Neural cell (in vitro differentiated cells): ENCODE measurements around the gene TGM4. TPM values are rescaled to one million over a fixed set of nuclear protein-coding genes. Genes with fewer than 3 reads are reported as not detected.

ENCODE experiments used
- H2AFZ ChIP-seq: fragments of 200-600, 300-800 bp; sonication (generic), shearing (Covaris generic); 2 replicates; pipeline ENCODE4 v1.6.0; 2014; ENCODE audit warnings: low read depth, mild to moderate bottlenecking, antibody characterized with exemption, low read length, moderate library complexity
- H3F3A ChIP-seq: fragments of 200-600 bp; shearing (Covaris generic); 2 replicates; pipeline ENCODE4 v1.6.1; 2016; ENCODE audit warnings: mild to moderate bottlenecking, moderate library complexity, mixed read lengths, antibody characterized with exemption, low read length; ENCODE audit not compliant: insufficient read depth, poor library complexity, severe bottlenecking
- H3K27ac ChIP-seq: fragments of 200-600, 300-800 bp; sonication (generic), shearing (Covaris generic); 2 replicates; pipeline ENCODE4 v1.5.1; 2014; ENCODE audit warnings: mild to moderate bottlenecking, low read length, moderate library complexity
- H3K27me3 ChIP-seq: fragments of 300-800, 200-600 bp; sonication (generic), shearing (Covaris generic); 2 replicates; pipeline ENCODE4 v1.6.0; 2014; ENCODE audit warnings: mild to moderate bottlenecking, low read depth, low read length, moderate library complexity; ENCODE audit not compliant: insufficient read depth
- H3K36me3 ChIP-seq: fragments of 300-800, 200-600 bp; sonication (generic), shearing (Covaris generic); 2 replicates; pipeline ENCODE4 v1.5.1; 2014; ENCODE audit warnings: mild to moderate bottlenecking, antibody characterized with exemption, low read length, moderate library complexity; ENCODE audit not compliant: insufficient read depth
- H3K4me2 ChIP-seq: fragments of 300-800, 200-600 bp; sonication (generic), shearing (Covaris generic); 2 replicates; pipeline ENCODE4 v1.6.0; 2014; ENCODE audit warnings: mild to moderate bottlenecking, low read length
- H3K4me3 ChIP-seq: fragments of 300-800, 200-600 bp; sonication (generic), shearing (Covaris generic); 2 replicates; pipeline ENCODE4 v1.5.1; 2014; ENCODE audit warnings: mild to moderate bottlenecking, low read length, moderate library complexity
- H3K79me2 ChIP-seq: fragments of 200-600 bp; shearing (Covaris generic); replicated peaks from 2 replicates; pipeline ENCODE4 v1.6.0; 2014; ENCODE audit warnings: mild to moderate bottlenecking, low read length, moderate library complexity; ENCODE audit not compliant: insufficient read depth
- H3K9ac ChIP-seq: fragments of 300-800, 200-600 bp; sonication (generic), shearing (Covaris generic); 2 replicates; pipeline ENCODE4 v1.6.1; 2016; ENCODE audit warnings: mild to moderate bottlenecking, low read length, mixed read lengths
- H3K9me2 ChIP-seq: fragments of 200-600 bp; shearing (Covaris generic); 2 replicates; pipeline ENCODE4 v1.6.1; 2016; ENCODE audit warnings: mild to moderate bottlenecking, low read length, mixed read lengths; ENCODE audit not compliant: insufficient read depth
- H3K9me3 ChIP-seq: fragments of 200-600, 300-800 bp; sonication (generic), shearing (Covaris generic); 2 replicates; pipeline ENCODE4 v1.6.1; 2016; ENCODE audit warnings: mild to moderate bottlenecking, mixed run types, low read length, moderate library complexity, mixed read lengths
- H4K20me1 ChIP-seq: fragments of 200-600 bp; shearing (Covaris generic); 2 replicates; pipeline ENCODE4 v1.6.1; 2016; ENCODE audit warnings: mild to moderate bottlenecking, mixed run types; ENCODE audit not compliant: insufficient read depth
- EP300 ChIP-seq: fragments of 450-650 bp; conservative IDR thresholded peaks from 2 replicates; pipeline ENCODE4 v1.6.1; 2014; ENCODE audit warnings: antibody characterized with exemption, mild to moderate bottlenecking, moderate library complexity; ENCODE audit not compliant: poor library complexity, severe bottlenecking
- EZH2 ChIP-seq: fragments of 200-600, 300-800 bp; shearing (Covaris generic), sonication (generic); IDR thresholded peaks from 2 replicates; pipeline ENCODE4 v1.6.1; 2014; ENCODE audit warnings: antibody characterized with exemption, low read length, borderline replicate concordance, mild to moderate bottlenecking; ENCODE audit not compliant: insufficient read depth, poor library complexity, severe bottlenecking
- MXI1 ChIP-seq: fragments of 450-650 bp; conservative IDR thresholded peaks from 2 replicates; pipeline ENCODE4 v1.6.1; 2014; ENCODE audit warnings: antibody characterized with exemption, mild to moderate bottlenecking; ENCODE audit not compliant: poor library complexity, severe bottlenecking
- POLR2AphosphoS5 ChIP-seq: IDR thresholded peaks from 2 replicates; pipeline ENCODE4 v1.6.1; 2012
- RAD21 ChIP-seq: fragments of 450-650 bp; conservative IDR thresholded peaks from 2 replicates; pipeline ENCODE4 v1.6.1; 2014; ENCODE audit warnings: antibody characterized with exemption, mild to moderate bottlenecking, moderate library complexity
- REST ChIP-seq: IDR thresholded peaks from 2 replicates; pipeline ENCODE4 v1.6.1; 2012; ENCODE audit warnings: borderline replicate concordance
- SMC3 ChIP-seq: fragments of 450-650 bp; conservative IDR thresholded peaks from 2 replicates; pipeline ENCODE4 v1.6.1; 2014; ENCODE audit warnings: antibody characterized with exemption, mild to moderate bottlenecking, moderate library complexity; ENCODE audit not compliant: poor library complexity
- TAF1 ChIP-seq: IDR thresholded peaks from 2 replicates; pipeline ENCODE4 v1.6.1; 2012; ENCODE audit warnings: low read depth
- polyA plus RNA-seq: library from polyadenylated mRNA; depleted of rRNA; stranded (reverse); fragments of >200 nt; gene quantifications from 2 replicates; pipeline ENCODE4 v1.2.3, GENCODE V29; 2014
- TF ChIP-seq, protein P1 (sequence below): fragments of 450-650 bp; IDR thresholded peaks from 2 replicates; pipeline ENCODE4 v1.5.1; 2014; ENCODE audit warnings: antibody characterized with exemption, mild to moderate bottlenecking, moderate library complexity; ENCODE audit not compliant: poor library complexity, severe bottlenecking

Gene TGM4
- polyA plus RNA-seq, 1 donor from 2014 or later: not detected

- Histone ChIP-seq H2AFZ (no peak overlapping the region), H3K4me3 (no peak overlapping the region), H3K9ac (no peak overlapping the region), H3K9me3 (no peaks in the 10 kb centered on the region), H3K9me2 (no peaks in the 10 kb centered on the region), H3F3A (no peaks in the 10 kb centered on the region), H3K79me2 (peaks cover 5% of the 10 kb centered on the region), H3K27ac (no peak overlapping the region), H4K20me1 (no peaks in the 10 kb centered on the region), H3K4me2 (no peak overlapping the region), H3K36me3 (no peaks in the 10 kb centered on the region), H3K27me3 (no peaks in the 10 kb centered on the region)
- no peak for TF ChIP-seq RAD21
- TF ChIP-seq REST: no peak
- TF ChIP-seq, protein P1, sequence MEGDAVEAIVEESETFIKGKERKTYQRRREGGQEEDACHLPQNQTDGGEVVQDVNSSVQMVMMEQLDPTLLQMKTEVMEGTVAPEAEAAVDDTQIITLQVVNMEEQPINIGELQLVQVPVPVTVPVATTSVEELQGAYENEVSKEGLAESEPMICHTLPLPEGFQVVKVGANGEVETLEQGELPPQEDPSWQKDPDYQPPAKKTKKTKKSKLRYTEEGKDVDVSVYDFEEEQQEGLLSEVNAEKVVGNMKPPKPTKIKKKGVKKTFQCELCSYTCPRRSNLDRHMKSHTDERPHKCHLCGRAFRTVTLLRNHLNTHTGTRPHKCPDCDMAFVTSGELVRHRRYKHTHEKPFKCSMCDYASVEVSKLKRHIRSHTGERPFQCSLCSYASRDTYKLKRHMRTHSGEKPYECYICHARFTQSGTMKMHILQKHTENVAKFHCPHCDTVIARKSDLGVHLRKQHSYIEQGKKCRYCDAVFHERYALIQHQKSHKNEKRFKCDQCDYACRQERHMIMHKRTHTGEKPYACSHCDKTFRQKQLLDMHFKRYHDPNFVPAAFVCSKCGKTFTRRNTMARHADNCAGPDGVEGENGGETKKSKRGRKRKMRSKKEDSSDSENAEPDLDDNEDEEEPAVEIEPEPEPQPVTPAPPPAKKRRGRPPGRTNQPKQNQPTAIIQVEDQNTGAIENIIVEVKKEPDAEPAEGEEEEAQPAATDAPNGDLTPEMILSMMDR: no peak
- no peak for TF ChIP-seq EZH2
- TF ChIP-seq MXI1: no peak
- no peak for TF ChIP-seq SMC3
- no peak for TF ChIP-seq TAF1
- no peak for TF ChIP-seq EP300
- TF ChIP-seq POLR2AphosphoS5: no peak
Measured at GRCh38 chr3:44957986-44958385, 83.6 kb downstream of the TGM4 start.

- no peak overlapping the region for H2AFZ ChIP-seq
Measured at GRCh38 chr3:44958386-44958785, 84.0 kb downstream of the TGM4 start.

More at GRCh38 chr3:44958386-44958785, 84.0 kb downstream of the TGM4 start:
- H3K27me3 ChIP-seq: no peaks in the 10 kb centered on the region
- no peaks in the 10 kb centered on the region for H3K9me2 ChIP-seq
- H3F3A ChIP-seq: no peaks in the 10 kb centered on the region
- H3K4me3 ChIP-seq: no peak overlapping the region
- no peak overlapping the region for H3K9ac ChIP-seq
- peaks cover 6% of the 10 kb centered on the region for H3K79me2 ChIP-seq
- H3K9me3 ChIP-seq: no peaks in the 10 kb centered on the region
- H3K27ac ChIP-seq: no peak overlapping the region
- no peaks in the 10 kb centered on the region for H3K36me3 ChIP-seq
- no peak overlapping the region for H3K4me2 ChIP-seq
- H4K20me1 ChIP-seq: no peaks in the 10 kb centered on the region
- TF ChIP-seq REST: no peak
- no peak for TF ChIP-seq EZH2
- no peak for TF ChIP-seq SMC3
- no peak for TF ChIP-seq MXI1
- no peak for TF ChIP-seq RAD21
- TF ChIP-seq, protein P1: no peak
- TF ChIP-seq TAF1: no peak
- no peak for TF ChIP-seq EP300
- TF ChIP-seq POLR2AphosphoS5: no peak
